ENCODE data around the gene FMN1. TPM values are rescaled to one million over a fixed set of nuclear protein-coding genes. Genes with fewer than 3 reads are reported as not detected.

The FMN1 gene
- total RNA-seq, 1 experiment from 2014 or later = 4.5 TPM

- Mint-ChIP-seq H3K36me3 (no peaks in the 10 kb centered on the region), H3K9me3 (no peaks in the 10 kb centered on the region), H3K4me3 (no peak overlapping the region), H3K27ac (no peak overlapping the region), H3K4me1 (peaks cover 38% of the 10 kb centered on the region), H3K27me3 (ENCODE audit: low read depth) (peaks cover 11% of the 10 kb centered on the region)
- ChIA-PET POLR2A (no interaction called here), CTCF (no interaction called here)
- ATAC-seq (no peak), DNase-seq (ENCODE audit: low spot score) (no peak)
- TF ChIP-seq ATF6 (CRISPR knock-in tag; IDR thresholded peaks at IDR 0.05) (no peak), IRF1 (CRISPR knock-in tag; IDR thresholded peaks at IDR 0.05) (no peak), TCF7 (CRISPR knock-in tag; IDR thresholded peaks at IDR 0.05; ENCODE audit: low read depth) (no peak)
- TF ChIP-seq, protein P1, sequence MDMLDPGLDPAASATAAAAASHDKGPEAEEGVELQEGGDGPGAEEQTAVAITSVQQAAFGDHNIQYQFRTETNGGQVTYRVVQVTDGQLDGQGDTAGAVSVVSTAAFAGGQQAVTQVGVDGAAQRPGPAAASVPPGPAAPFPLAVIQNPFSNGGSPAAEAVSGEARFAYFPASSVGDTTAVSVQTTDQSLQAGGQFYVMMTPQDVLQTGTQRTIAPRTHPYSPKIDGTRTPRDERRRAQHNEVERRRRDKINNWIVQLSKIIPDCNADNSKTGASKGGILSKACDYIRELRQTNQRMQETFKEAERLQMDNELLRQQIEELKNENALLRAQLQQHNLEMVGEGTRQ (CRISPR knock-in tag; IDR thresholded peaks at IDR 0.05) = no peak
These were observed 290.8 kb downstream of the FMN1 start for GRCh38 chr15:32903591-32904290.

DNA sequence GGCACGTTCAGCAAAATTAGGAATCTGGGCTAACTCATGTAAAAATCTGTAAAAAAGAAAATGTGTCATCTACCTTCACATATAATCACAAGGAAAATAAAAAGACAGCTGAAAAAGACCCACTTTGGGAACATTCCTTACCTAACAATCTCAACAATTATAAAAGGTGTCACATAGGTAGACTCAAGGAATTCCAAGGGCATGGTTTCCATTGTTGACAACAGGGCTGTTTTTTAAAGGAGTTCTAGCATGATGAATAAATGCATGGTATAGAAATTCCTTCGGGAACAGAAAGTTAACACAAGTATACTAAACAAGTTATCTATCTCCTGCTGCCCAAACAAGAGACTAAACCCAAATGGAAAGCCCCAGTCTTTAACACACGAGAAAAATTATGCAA is 292.5 kb downstream of the FMN1 start:
- TF ChIP-seq ZNF396 (CRISPR knock-in tag; IDR thresholded peaks at IDR 0.05; ENCODE audit: borderline replicate concordance) (no peak), ZNF232 (CRISPR knock-in tag; IDR thresholded peaks at IDR 0.05) (no peak), IRF1 (CRISPR knock-in tag; IDR thresholded peaks at IDR 0.05) (no peak), MYBL2 (CRISPR knock-in tag; IDR thresholded peaks at IDR 0.05) (no peak), GRHL2 (CRISPR knock-in tag; IDR thresholded peaks at IDR 0.05; ENCODE audit: insufficient replicate concordance, severe bottlenecking) (no peak), SMAD4 (CRISPR knock-in tag; IDR thresholded peaks at IDR 0.05) (no peak), ZNF263 (CRISPR knock-in tag; IDR thresholded peaks at IDR 0.05; ENCODE audit: low read depth) (no peak), MLX (CRISPR knock-in tag; IDR thresholded peaks at IDR 0.05) (no peak), CREM (CRISPR knock-in tag; IDR thresholded peaks at IDR 0.05) (no peak), ATF3 (CRISPR knock-in tag; conservative IDR thresholded peaks at IDR 0.05) (no peak)
- TF ChIP-seq, protein P2, sequence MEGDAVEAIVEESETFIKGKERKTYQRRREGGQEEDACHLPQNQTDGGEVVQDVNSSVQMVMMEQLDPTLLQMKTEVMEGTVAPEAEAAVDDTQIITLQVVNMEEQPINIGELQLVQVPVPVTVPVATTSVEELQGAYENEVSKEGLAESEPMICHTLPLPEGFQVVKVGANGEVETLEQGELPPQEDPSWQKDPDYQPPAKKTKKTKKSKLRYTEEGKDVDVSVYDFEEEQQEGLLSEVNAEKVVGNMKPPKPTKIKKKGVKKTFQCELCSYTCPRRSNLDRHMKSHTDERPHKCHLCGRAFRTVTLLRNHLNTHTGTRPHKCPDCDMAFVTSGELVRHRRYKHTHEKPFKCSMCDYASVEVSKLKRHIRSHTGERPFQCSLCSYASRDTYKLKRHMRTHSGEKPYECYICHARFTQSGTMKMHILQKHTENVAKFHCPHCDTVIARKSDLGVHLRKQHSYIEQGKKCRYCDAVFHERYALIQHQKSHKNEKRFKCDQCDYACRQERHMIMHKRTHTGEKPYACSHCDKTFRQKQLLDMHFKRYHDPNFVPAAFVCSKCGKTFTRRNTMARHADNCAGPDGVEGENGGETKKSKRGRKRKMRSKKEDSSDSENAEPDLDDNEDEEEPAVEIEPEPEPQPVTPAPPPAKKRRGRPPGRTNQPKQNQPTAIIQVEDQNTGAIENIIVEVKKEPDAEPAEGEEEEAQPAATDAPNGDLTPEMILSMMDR (IDR thresholded peaks at IDR 0.05) = no peak
- TF ChIP-seq, protein P3, sequence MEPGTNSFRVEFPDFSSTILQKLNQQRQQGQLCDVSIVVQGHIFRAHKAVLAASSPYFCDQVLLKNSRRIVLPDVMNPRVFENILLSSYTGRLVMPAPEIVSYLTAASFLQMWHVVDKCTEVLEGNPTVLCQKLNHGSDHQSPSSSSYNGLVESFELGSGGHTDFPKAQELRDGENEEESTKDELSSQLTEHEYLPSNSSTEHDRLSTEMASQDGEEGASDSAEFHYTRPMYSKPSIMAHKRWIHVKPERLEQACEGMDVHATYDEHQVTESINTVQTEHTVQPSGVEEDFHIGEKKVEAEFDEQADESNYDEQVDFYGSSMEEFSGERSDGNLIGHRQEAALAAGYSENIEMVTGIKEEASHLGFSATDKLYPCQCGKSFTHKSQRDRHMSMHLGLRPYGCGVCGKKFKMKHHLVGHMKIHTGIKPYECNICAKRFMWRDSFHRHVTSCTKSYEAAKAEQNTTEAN (CRISPR knock-in tag; IDR thresholded peaks at IDR 0.05) = no peak
- TF ChIP-seq, protein P4, sequence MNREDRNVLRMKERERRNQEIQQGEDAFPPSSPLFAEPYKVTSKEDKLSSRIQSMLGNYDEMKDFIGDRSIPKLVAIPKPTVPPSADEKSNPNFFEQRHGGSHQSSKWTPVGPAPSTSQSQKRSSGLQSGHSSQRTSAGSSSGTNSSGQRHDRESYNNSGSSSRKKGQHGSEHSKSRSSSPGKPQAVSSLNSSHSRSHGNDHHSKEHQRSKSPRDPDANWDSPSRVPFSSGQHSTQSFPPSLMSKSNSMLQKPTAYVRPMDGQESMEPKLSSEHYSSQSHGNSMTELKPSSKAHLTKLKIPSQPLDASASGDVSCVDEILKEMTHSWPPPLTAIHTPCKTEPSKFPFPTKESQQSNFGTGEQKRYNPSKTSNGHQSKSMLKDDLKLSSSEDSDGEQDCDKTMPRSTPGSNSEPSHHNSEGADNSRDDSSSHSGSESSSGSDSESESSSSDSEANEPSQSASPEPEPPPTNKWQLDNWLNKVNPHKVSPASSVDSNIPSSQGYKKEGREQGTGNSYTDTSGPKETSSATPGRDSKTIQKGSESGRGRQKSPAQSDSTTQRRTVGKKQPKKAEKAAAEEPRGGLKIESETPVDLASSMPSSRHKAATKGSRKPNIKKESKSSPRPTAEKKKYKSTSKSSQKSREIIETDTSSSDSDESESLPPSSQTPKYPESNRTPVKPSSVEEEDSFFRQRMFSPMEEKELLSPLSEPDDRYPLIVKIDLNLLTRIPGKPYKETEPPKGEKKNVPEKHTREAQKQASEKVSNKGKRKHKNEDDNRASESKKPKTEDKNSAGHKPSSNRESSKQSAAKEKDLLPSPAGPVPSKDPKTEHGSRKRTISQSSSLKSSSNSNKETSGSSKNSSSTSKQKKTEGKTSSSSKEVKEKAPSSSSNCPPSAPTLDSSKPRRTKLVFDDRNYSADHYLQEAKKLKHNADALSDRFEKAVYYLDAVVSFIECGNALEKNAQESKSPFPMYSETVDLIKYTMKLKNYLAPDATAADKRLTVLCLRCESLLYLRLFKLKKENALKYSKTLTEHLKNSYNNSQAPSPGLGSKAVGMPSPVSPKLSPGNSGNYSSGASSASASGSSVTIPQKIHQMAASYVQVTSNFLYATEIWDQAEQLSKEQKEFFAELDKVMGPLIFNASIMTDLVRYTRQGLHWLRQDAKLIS (CRISPR knock-in tag; IDR thresholded peaks at IDR 0.05; ENCODE audit: borderline replicate concordance) = no peak
- TF ChIP-seq, protein P5, sequence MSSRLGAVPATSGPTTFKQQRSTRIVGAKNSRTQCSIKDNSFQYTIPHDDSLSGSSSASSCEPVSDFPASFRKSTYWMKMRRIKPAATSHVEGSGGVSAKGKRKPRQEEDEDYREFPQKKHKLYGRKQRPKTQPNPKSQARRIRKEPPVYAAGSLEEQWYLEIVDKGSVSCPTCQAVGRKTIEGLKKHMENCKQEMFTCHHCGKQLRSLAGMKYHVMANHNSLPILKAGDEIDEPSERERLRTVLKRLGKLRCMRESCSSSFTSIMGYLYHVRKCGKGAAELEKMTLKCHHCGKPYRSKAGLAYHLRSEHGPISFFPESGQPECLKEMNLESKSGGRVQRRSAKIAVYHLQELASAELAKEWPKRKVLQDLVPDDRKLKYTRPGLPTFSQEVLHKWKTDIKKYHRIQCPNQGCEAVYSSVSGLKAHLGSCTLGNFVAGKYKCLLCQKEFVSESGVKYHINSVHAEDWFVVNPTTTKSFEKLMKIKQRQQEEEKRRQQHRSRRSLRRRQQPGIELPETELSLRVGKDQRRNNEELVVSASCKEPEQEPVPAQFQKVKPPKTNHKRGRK (CRISPR knock-in tag; IDR thresholded peaks at IDR 0.05; ENCODE audit: borderline replicate concordance) = no peak
- DNase-seq (ENCODE audit: low spot score) (no peak), ATAC-seq (no peak)
- ChIA-PET CTCF (interaction anchor here (0.9 to 1.1 kb wide), 2 partner anchors 58 to 92 kb away, joined by 3 read pairs; no protein-coding TSS in a partner anchor), POLR2A (no interaction called here)
- H3K9me3 Mint-ChIP-seq = no peaks in the 10 kb centered on the region
- peaks cover 42% of the 10 kb centered on the region for H3K4me1 Mint-ChIP-seq
- H3K27me3 Mint-ChIP-seq (ENCODE audit: low read depth) = peaks cover 23% of the 10 kb centered on the region
- H3K36me3 Mint-ChIP-seq = no peaks in the 10 kb centered on the region
- H3K27ac Mint-ChIP-seq = no peak overlapping the region
- no peak overlapping the region for H3K4me3 Mint-ChIP-seq
